GM18873 (cell line): Measurements from ENCODE around the gene CREBZF.
"Not testable (repeated sequence)": the region's sequence is repeated elsewhere in the genome, so short reads cannot be mapped to it uniquely, and the experiment has no call there.

Source experiments
- ATAC-seq: cut with Tn5 transposase; IDR thresholded peaks from one replicate; pipeline ENCODE4 v1.9.1; 2021; ENCODE audit warnings: mild to moderate bottlenecking, moderate library complexity, moderate number of reproducible peaks; ENCODE audit not compliant: unreplicated experiment, low FRiP score

The CREBZF gene

GRCh38 chr11:85627998-85628770, 36.7 kb downstream of the CREBZF start, which contains the start of gene TMEM126B:
TSS of gene TMEM126B (plus strand) at chr11:85628593. CDS start at chr11:85628608, 15 bp downstream.
- ATAC-seq = peak; percentile 99

GRCh38 chr11:85627332-85627997, 37.5 kb downstream of the CREBZF start, which contains the start of gene DLG2:
TSS of gene DLG2 (minus strand) at chr11:85627344.
- no peak for ATAC-seq

- no peak for ATAC-seq
Observed at GRCh38 chr11:85626496-85626895, 38.4 kb downstream of the CREBZF start.

GRCh38 chr11:85620256-85620655, 44.7 kb downstream of the CREBZF start:
- no peak for ATAC-seq

GRCh38 chr11:85619499-85619898, 45.4 kb downstream of the CREBZF start:
- no peak for ATAC-seq

- ATAC-seq = not testable (repeated sequence)
Observed at GRCh38 chr11:85611643-85612042, 53.3 kb downstream of the CREBZF start.
